Natural killer cell (primary cell): ENCODE results near the gene CX3CL1. TPM values are rescaled to one million over a fixed set of nuclear protein-coding genes. Genes with fewer than 3 reads are reported as not detected.
"Not testable (repeated sequence)": the region's sequence is repeated elsewhere in the genome, so short reads cannot be mapped to it uniquely, and the experiment has no call there.

ENCODE experiments used
- ATAC-seq, 3 donors: fragments of 150-1000 bp in 2 of 3; fragments of 200-7000 bp in 1 of 3; cut with Tn5 transposase; 1 replicate in 1 of 3; 2 replicates in 2 of 3; pipeline ENCODE4 v1.10.0; 2021; ENCODE audit warnings: mild to moderate bottlenecking in 2 of 3, moderate library complexity in 2 of 3
- DNase-seq, 2 donors: peaks; one replicate each; pipeline versions ENCODE4 v3.0.0 to v3.0.0-alpha.2; 2013 to 2021; ENCODE audit warnings: mixed read lengths in 1 of 2
- H3K27ac ChIP-seq: one replicate; pipeline ENCODE4 v1.5.1; 2013; ENCODE audit warnings: mild to moderate bottlenecking, low read length
- H3K27me3 ChIP-seq: one replicate; pipeline ENCODE4 v1.6.1; 2013; ENCODE audit warnings: low read length; ENCODE audit not compliant: control insufficient read depth, insufficient read depth
- H3K36me3 ChIP-seq: one replicate; pipeline ENCODE4 v1.6.1; 2013; ENCODE audit warnings: low read length; ENCODE audit not compliant: control insufficient read depth, insufficient read depth
- H3K4me1 ChIP-seq: one replicate; pipeline ENCODE4 v1.6.1; 2013; ENCODE audit warnings: low read length; ENCODE audit not compliant: control insufficient read depth, insufficient read depth
- H3K4me3 ChIP-seq: one replicate; pipeline ENCODE4 v1.5.1; 2013; ENCODE audit warnings: low read length
- H3K9me3 ChIP-seq: one replicate; pipeline ENCODE4 v1.6.1; 2013; ENCODE audit warnings: low read length; ENCODE audit not compliant: control insufficient read depth, insufficient read depth
- H3K27ac Mint-ChIP-seq, 2 donors: one replicate each; pipeline ENCODE4 v1.8.0; 2022; ENCODE audit warnings: mild to moderate bottlenecking in 2 of 2, mixed read lengths in 2 of 2, moderate library complexity in 1 of 2
- H3K27me3 Mint-ChIP-seq, 2 donors: one replicate each; pipeline ENCODE4 v1.8.0; 2022; ENCODE audit warnings: low read depth in 2 of 2, mixed read lengths in 2 of 2
- H3K36me3 Mint-ChIP-seq: one replicate; pipeline ENCODE4 v1.8.0; 2022; ENCODE audit warnings: mixed read lengths
- H3K4me1 Mint-ChIP-seq, 2 donors: one replicate each; pipeline ENCODE4 v1.8.0; 2022; ENCODE audit warnings: mixed read lengths in 2 of 2
- H3K4me3 Mint-ChIP-seq: one replicate; pipeline ENCODE4 v1.8.0; 2022; ENCODE audit warnings: mild to moderate bottlenecking, moderate library complexity, mixed read lengths
- H3K9me3 Mint-ChIP-seq, 2 donors: one replicate each; pipeline ENCODE4 v1.8.0; 2022; ENCODE audit warnings: mixed read lengths in 2 of 2
- CTCF ChIP-seq: fragments of 200-600 bp; IDR thresholded peaks from one replicate; pipeline ENCODE4 v1.8.0; 2022; ENCODE audit warnings: antibody characterized with exemption
- WGBS: methylation state at CpG from one replicate; pipeline ENCODE4 v1.1.7; 2013; ENCODE audit warnings: missing lambda C conversion rate; ENCODE audit not compliant: insufficient coverage; 5-methylcytosine and 5-hydroxymethylcytosine counted together
- intact Hi-C: fragments of 100-400 bp; cut with micrococcal nuclease; formaldehyde crosslinking; loops from one replicate; pipeline ENCODE4 v1.14.2; 2022
- total RNA-seq, 4 donors: library from RNA; stranded (reverse); fragments of 120-200 nt in 1 of 4; gene quantifications; one replicate each; pipeline versions ENCODE4 v1.2.3 to v1.2.4, GENCODE V29; 2013 to 2022

Gene CX3CL1
- total RNA-seq, 3 donors from 2014 or later (not counting 1 experiment from before 2014, with no cell fraction given), result not detected

- Histone ChIP-seq H3K4me1 (no peaks in the 10 kb centered on the region), H3K27me3 (no peaks in the 10 kb centered on the region), H3K27ac (no peak overlapping the region), H3K36me3 (no peaks in the 10 kb centered on the region), H3K9me3 (no peaks in the 10 kb centered on the region), H3K4me3 (no peak overlapping the region)
- WGBS, result 72% methylated on average over 1 of the region's 1 CpG
- Mint-ChIP-seq H3K4me3 (no peak overlapping the region), H3K9me3 (no peaks in the 10 kb centered on the region), H3K4me1 (no peaks in the 10 kb centered on the region), H3K27me3 (no peaks in the 10 kb centered on the region), H3K36me3 (no peaks in the 10 kb centered on the region), H3K27ac (no peak overlapping the region)
- no peak for TF ChIP-seq CTCF
- no peak for ATAC-seq
- DNase-seq, result no peak
- intact Hi-C loops, result no loop called here
Observed at GRCh38 chr16:57392694-57393093, 20.4 kb downstream of the CX3CL1 start.

GRCh38 chr16:57394444-57394843 lies 22.2 kb downstream of the CX3CL1 start:
- no peaks in the 10 kb centered on the region for H3K4me1 ChIP-seq
- H3K9me3 Mint-ChIP-seq, result no peaks in the 10 kb centered on the region
- H3K36me3 ChIP-seq, result no peaks in the 10 kb centered on the region
- H3K27me3 ChIP-seq, result no peaks in the 10 kb centered on the region
- no peak overlapping the region for H3K4me3 Mint-ChIP-seq
- intact Hi-C loops, result no loop called here
- H3K4me1 Mint-ChIP-seq, result no peaks in the 10 kb centered on the region
- no peaks in the 10 kb centered on the region for H3K36me3 Mint-ChIP-seq
- no peak overlapping the region for H3K27ac Mint-ChIP-seq
- TF ChIP-seq CTCF, result no peak
- 77% methylated on average over 7 of the region's 7 CpGs for WGBS
- H3K9me3 ChIP-seq, result no peaks in the 10 kb centered on the region
- H3K27ac ChIP-seq, result no peak overlapping the region
- H3K27me3 Mint-ChIP-seq, result no peaks in the 10 kb centered on the region
- ATAC-seq (no peak), DNase-seq (no peak)
- no peak overlapping the region for H3K4me3 ChIP-seq

- Mint-ChIP-seq H3K27ac (no peak overlapping the region), H3K9me3 (no peaks in the 10 kb centered on the region), H3K27me3 (no peaks in the 10 kb centered on the region), H3K4me3 (no peak overlapping the region), H3K36me3 (no peaks in the 10 kb centered on the region), H3K4me1 (no peaks in the 10 kb centered on the region)
- TF ChIP-seq CTCF, result no peak
- no peak for DNase-seq
- Histone ChIP-seq H3K4me1 (no peaks in the 10 kb centered on the region), H3K4me3 (no peak overlapping the region), H3K27me3 (no peaks in the 10 kb centered on the region), H3K27ac (no peak overlapping the region), H3K9me3 (no peaks in the 10 kb centered on the region), H3K36me3 (no peaks in the 10 kb centered on the region)
- ATAC-seq, result no peak
- WGBS, result 84% methylated on average over 5 of the region's 5 CpGs
- intact Hi-C loops, result no loop called here
Observed at GRCh38 chr16:57395026-57395425, 22.7 kb downstream of the CX3CL1 start.

GRCh38 chr16:57396786-57397185 lies 24.5 kb downstream of the CX3CL1 start:
- Histone ChIP-seq H3K27me3 (no peaks in the 10 kb centered on the region), H3K4me1 (no peaks in the 10 kb centered on the region), H3K36me3 (no peaks in the 10 kb centered on the region), H3K27ac (no peak overlapping the region), H3K9me3 (no peaks in the 10 kb centered on the region), H3K4me3 (no peak overlapping the region)
- H3K4me3 Mint-ChIP-seq, result no peak overlapping the region
- intact Hi-C loops, result no loop called here
- DNase-seq (no peak), ATAC-seq (no peak)
- H3K4me1 Mint-ChIP-seq, result no peaks in the 10 kb centered on the region
- H3K36me3 Mint-ChIP-seq, result no peaks in the 10 kb centered on the region
- 95% methylated on average over 4 of the region's 4 CpGs for WGBS
- no peaks in the 10 kb centered on the region for H3K27me3 Mint-ChIP-seq
- H3K9me3 Mint-ChIP-seq, result no peaks in the 10 kb centered on the region
- no peak overlapping the region for H3K27ac Mint-ChIP-seq
- TF ChIP-seq CTCF, result no peak

GRCh38 chr16:57397493-57397892 lies 25.2 kb downstream of the CX3CL1 start:
- H3K4me3 Mint-ChIP-seq, H3K4me3 ChIP-seq, H3K27me3 Mint-ChIP-seq, H3K27ac Mint-ChIP-seq, intact Hi-C loops, H3K9me3 ChIP-seq, H3K9me3 Mint-ChIP-seq, H3K4me1 Mint-ChIP-seq, H3K36me3 Mint-ChIP-seq, H3K36me3 ChIP-seq, DNase-seq, H3K27me3 ChIP-seq, H3K27ac ChIP-seq, ATAC-seq, H3K4me1 ChIP-seq: not testable (repeated sequence)
- 97% methylated on average over 4 of the region's 4 CpGs for WGBS
